ENCODE measurements around the gene TXNL1.

Gene TXNL1

DNA sequence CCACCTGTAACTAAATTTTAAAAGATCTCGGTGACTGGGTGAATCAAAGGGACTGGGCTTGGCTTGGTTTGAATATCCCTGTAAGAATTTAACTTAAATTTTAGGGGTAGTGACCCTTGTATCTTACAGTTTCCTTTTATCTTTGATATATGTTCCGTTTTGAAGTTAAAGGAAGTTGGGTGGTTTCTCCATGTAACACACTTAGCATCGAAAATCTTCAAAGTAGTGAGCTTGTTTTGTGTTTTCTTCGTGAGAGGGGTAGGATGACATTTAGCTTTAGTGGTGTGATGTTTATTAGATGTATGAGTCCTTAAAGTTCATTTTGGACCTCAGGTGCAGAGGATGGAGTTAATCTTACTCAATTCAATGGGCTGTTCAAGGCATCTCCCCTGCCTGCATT is 14.4 kb upstream of the TXNL1 start:
- no peaks in the 10 kb centered on the region for H3K27me3 ChIP-seq (ENCODE audit: control insufficient read depth, insufficient read depth, low read length)
- H3K36me3 ChIP-seq (ENCODE audit: control insufficient read depth, insufficient read depth, low read length): no peaks in the 10 kb centered on the region
- no peak overlapping the region for H3K4me3 ChIP-seq (ENCODE audit: low read depth, low read length)
- peaks cover 14% of the 10 kb centered on the region for H3K79me2 ChIP-seq
- no peaks in the 10 kb centered on the region for H3K9me3 ChIP-seq (ENCODE audit: control insufficient read depth, low read length)
- H3K4me2 ChIP-seq (ENCODE audit: low read length): no peak overlapping the region
- H3K27ac ChIP-seq: no peak overlapping the region
- H3K9ac ChIP-seq: no peak overlapping the region
- no peaks in the 10 kb centered on the region for H3K4me1 ChIP-seq
- no peak overlapping the region for H2AFZ ChIP-seq
- TF ChIP-seq, protein P1, sequence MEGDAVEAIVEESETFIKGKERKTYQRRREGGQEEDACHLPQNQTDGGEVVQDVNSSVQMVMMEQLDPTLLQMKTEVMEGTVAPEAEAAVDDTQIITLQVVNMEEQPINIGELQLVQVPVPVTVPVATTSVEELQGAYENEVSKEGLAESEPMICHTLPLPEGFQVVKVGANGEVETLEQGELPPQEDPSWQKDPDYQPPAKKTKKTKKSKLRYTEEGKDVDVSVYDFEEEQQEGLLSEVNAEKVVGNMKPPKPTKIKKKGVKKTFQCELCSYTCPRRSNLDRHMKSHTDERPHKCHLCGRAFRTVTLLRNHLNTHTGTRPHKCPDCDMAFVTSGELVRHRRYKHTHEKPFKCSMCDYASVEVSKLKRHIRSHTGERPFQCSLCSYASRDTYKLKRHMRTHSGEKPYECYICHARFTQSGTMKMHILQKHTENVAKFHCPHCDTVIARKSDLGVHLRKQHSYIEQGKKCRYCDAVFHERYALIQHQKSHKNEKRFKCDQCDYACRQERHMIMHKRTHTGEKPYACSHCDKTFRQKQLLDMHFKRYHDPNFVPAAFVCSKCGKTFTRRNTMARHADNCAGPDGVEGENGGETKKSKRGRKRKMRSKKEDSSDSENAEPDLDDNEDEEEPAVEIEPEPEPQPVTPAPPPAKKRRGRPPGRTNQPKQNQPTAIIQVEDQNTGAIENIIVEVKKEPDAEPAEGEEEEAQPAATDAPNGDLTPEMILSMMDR (IDR thresholded peaks at IDR 0.05): no peak

DNA sequence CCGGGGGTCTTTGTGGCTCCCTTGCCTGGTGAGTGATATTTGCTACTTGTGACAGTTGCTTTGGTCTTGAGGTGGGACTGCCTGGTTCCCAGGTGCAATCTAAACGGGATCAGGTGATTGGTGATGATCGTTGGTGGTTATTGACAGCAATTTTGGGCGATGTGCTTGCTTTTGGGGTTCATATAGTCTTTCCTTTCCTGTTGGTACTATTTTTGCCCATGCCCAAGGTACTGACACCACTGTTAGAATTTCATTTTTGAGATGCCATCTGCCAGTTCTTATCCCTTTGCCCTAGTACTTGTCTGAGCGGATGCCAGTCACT is 13.3 kb upstream of the TXNL1 start:
- Histone ChIP-seq H3K9me3 (ENCODE audit: control insufficient read depth, low read length) (no peaks in the 10 kb centered on the region), H3K36me3 (ENCODE audit: control insufficient read depth, insufficient read depth, low read length) (no peaks in the 10 kb centered on the region), H3K79me2 (peaks cover 14% of the 10 kb centered on the region), H3K4me2 (ENCODE audit: low read length) (peak overlapping the region; percentile 58), H3K27ac (peak overlapping the region; percentile 70), H3K9ac (peak overlapping the region; percentile 13), H3K4me1 (no peaks in the 10 kb centered on the region), H3K4me3 (ENCODE audit: low read depth, low read length) (peak overlapping the region; percentile 98), H2AFZ (peak overlapping the region; percentile 79), H3K27me3 (ENCODE audit: control insufficient read depth, insufficient read depth, low read length) (no peaks in the 10 kb centered on the region)
- TF ChIP-seq, protein P1 (IDR thresholded peaks at IDR 0.05): no peak

DNA sequence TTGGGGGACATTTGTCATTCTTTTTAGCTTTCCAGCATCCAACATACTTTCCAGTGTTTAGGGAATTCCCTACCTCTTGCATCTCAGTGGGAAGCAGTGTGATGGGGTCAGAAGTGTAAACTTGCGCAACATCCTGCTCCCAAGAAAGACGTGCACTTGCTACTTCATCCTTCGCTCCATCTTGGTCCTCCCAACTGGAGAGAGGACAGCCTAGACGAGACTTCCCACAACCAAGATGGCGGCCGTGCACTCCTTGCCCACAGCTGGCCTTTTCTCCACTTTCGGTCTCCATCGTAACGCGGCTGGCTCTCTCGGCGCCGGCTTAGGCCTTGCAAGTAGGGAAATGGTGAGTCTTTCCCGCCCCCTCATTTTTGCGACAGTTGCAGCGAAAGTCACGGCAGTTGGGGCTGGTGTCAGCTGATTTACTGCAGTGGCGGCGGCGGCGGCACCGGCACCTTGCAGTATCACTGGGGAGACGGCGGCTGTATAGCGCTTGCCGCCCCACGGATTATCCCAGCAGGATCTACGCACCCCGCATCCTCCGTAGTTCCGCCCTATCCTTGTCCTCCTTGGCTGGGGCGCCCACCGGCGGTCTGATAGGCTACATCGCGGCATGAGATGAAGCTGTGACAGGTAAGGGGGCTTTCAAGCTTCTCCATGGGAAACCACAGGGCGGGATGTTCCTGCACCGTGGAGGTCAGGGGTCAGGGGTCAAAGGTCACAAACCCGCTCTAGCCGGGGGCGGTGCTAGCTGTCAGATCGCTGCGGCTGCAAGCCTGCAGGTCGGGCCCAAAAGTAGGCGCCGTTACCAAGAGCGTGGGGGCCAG is 12.8 kb upstream of the TXNL1 start, which contains the start of gene WDR7:
Gene WDR7 (plus strand): TSS at position 416 of the 827 bp plus-strand sequence. CDS start 21,157 bp downstream, outside the sequence.
- H3K27ac ChIP-seq: peak within 1 kb of the TSS; percentile 70
- no peaks in the 10 kb centered on the region for H3K4me1 ChIP-seq
- H2AFZ ChIP-seq: peak within 1 kb of the TSS; percentile 79
- peak within 1 kb of the TSS; percentile 58 for H3K4me2 ChIP-seq (ENCODE audit: low read length)
- H3K36me3 ChIP-seq (ENCODE audit: control insufficient read depth, insufficient read depth, low read length): no peaks in the 10 kb centered on the region
- no peaks in the 10 kb centered on the region for H3K9me3 ChIP-seq (ENCODE audit: control insufficient read depth, low read length)
- H3K79me2 ChIP-seq: peaks cover 14% of the 10 kb centered on the region
- H3K9ac ChIP-seq: peak within 1 kb of the TSS; percentile 13
- TF ChIP-seq, protein P1 (IDR thresholded peaks at IDR 0.05): no peak
- no peaks in the 10 kb centered on the region for H3K27me3 ChIP-seq (ENCODE audit: control insufficient read depth, insufficient read depth, low read length)
- peak within 1 kb of the TSS; percentile 98 for H3K4me3 ChIP-seq (ENCODE audit: low read depth, low read length)

DNA sequence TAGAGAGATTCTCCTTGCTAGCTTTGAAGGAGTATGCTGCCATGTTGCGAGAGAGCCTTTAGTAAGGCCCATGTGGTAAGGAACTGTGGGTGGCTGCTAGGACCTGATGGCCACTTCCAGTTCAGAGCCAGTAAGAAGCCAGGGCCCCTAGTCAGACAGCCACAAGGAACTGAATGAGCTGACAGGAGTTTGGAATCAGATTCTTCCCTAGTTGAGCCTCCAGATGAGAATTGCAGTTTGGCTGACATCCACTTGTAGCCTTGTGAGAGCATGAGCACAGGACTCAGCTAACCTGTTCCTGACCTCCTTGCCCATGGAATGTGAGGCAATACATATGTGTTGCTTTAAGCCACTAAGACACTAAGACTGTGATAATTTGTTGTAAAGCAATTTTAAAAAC is 11.6 kb upstream of the TXNL1 start:
- Histone ChIP-seq H3K27ac (no peak overlapping the region), H3K36me3 (ENCODE audit: control insufficient read depth, insufficient read depth, low read length) (no peaks in the 10 kb centered on the region), H3K4me3 (ENCODE audit: low read depth, low read length) (no peak overlapping the region), H3K79me2 (peaks cover 14% of the 10 kb centered on the region), H3K4me2 (ENCODE audit: low read length) (no peak overlapping the region), H3K9ac (no peak overlapping the region), H3K4me1 (no peaks in the 10 kb centered on the region), H3K9me3 (ENCODE audit: control insufficient read depth, low read length) (no peaks in the 10 kb centered on the region), H3K27me3 (ENCODE audit: control insufficient read depth, insufficient read depth, low read length) (no peaks in the 10 kb centered on the region), H2AFZ (peak overlapping the region; percentile 14)
- TF ChIP-seq, protein P1 (IDR thresholded peaks at IDR 0.05): no peak
